HEK293 (cell line): ENCODE data around the gene ZNF821.

ENCODE experiments used
- CTCF ChIP-seq: fragments of 450-650 bp; formaldehyde crosslinking; IDR thresholded peaks from 2 replicates; pipeline ENCODE4 v1.5.1; 2016; ENCODE audit warnings: missing biosample characterization, missing genetic modification characterization
- KLF17 ChIP-seq: fragments of 450-650 bp; formaldehyde crosslinking; IDR thresholded peaks from 2 replicates; pipeline ENCODE4 v1.5.1; 2016; ENCODE audit warnings: missing biosample characterization, missing genetic modification characterization
- ZNF354C ChIP-seq: fragments of 450-650 bp; formaldehyde crosslinking; IDR thresholded peaks from 2 replicates; pipeline ENCODE4 v1.5.1; 2016; ENCODE audit warnings: missing biosample characterization, missing genetic modification characterization, low read depth, borderline replicate concordance

- TF ChIP-seq CTCF (tag by site-specific recombination), result no peak
- TF ChIP-seq KLF17 (tag by site-specific recombination), result no peak
- no peak for TF ChIP-seq ZNF354C (tag by site-specific recombination)
These were observed 3.8 kb downstream of the ZNF821 start for GRCh38 chr16:71880176-71880575.
